RWPE2 (cell line): ENCODE measurements around the gene CDKN2AIPNL.
A peak's percentile ranks its signal among the peaks of the same experiment; 100 is the strongest.

Source experiments
- ATAC-seq: fragments of 200-7000 bp; cut with Tn5 transposase; 3 replicates; pipeline ENCODE4 v1.9.1; 2021; ENCODE audit warnings: low read depth
- DNase-seq: peaks from one replicate; pipeline ENCODE4 v3.0.0-alpha.2; 2020; ENCODE audit warnings: low spot score
- H3K27ac ChIP-seq: fragments of 450-650 bp; 2 replicates; pipeline ENCODE4 v1.5.1; 2017; ENCODE audit warnings: mild to moderate bottlenecking; ENCODE audit not compliant: poor library complexity, severe bottlenecking
- H3K27me3 ChIP-seq: fragments of 250-450 bp; sonication (Bioruptor Pico); 2 replicates; pipeline ENCODE4 v1.5.1; 2021; ENCODE audit warnings: mild to moderate bottlenecking, moderate library complexity; ENCODE audit not compliant: insufficient read depth, poor library complexity, severe bottlenecking
- H3K36me3 ChIP-seq: fragments of 250-450 bp; sonication (Bioruptor Pico); 2 replicates; pipeline ENCODE4 v1.5.1; 2020; ENCODE audit warnings: low read depth, mild to moderate bottlenecking, moderate library complexity
- H3K4me1 ChIP-seq: fragments of 250-450 bp; sonication (Bioruptor Pico); 2 replicates; pipeline ENCODE4 v1.5.1; 2021; ENCODE audit warnings: mild to moderate bottlenecking, moderate library complexity; ENCODE audit not compliant: insufficient read depth, poor library complexity, severe bottlenecking
- H3K4me3 ChIP-seq: fragments of 250-450 bp; sonication (Bioruptor Pico); 2 replicates; pipeline ENCODE4 v1.5.1; 2021; ENCODE audit warnings: mild to moderate bottlenecking, moderate library complexity; ENCODE audit not compliant: severe bottlenecking
- H3K9me3 ChIP-seq: fragments of 250-450 bp; sonication (Bioruptor Pico); 2 replicates; pipeline ENCODE4 v1.5.1; 2021; ENCODE audit warnings: mild to moderate bottlenecking, moderate library complexity; ENCODE audit not compliant: severe bottlenecking
- CTCF ChIP-seq: fragments of 450-650 bp; IDR thresholded peaks from one replicate; pipeline ENCODE4 v1.5.1; 2017; ENCODE audit warnings: mild to moderate bottlenecking, moderate library complexity; ENCODE audit not compliant: poor library complexity, severe bottlenecking

The CDKN2AIPNL gene

GRCh38 chr5:134370871-134371833 lies 40.5 kb downstream of the CDKN2AIPNL start, which contains the start of gene UBE2B:
UBE2B (plus strand) TSS chr5:134371569; CDS start chr5:134371596, 27 bp downstream.
- Histone ChIP-seq H3K27ac (peak within 1 kb of the TSS; percentile 75), H3K4me1 (peaks cover 21% of the 10 kb centered on the region), H3K36me3 (peaks cover 37% of the 10 kb centered on the region), H3K9me3 (no peaks in the 10 kb centered on the region), H3K4me3 (peak within 1 kb of the TSS; percentile 49), H3K27me3 (no peaks in the 10 kb centered on the region)
- ATAC-seq (peak; percentile 70), DNase-seq (peak; percentile 100)
- no peak for TF ChIP-seq CTCF

- H3K27ac ChIP-seq: peak overlapping the region; percentile 75
- peaks cover 26% of the 10 kb centered on the region for H3K4me1 ChIP-seq
- no peaks in the 10 kb centered on the region for H3K27me3 ChIP-seq
- peaks cover 37% of the 10 kb centered on the region for H3K36me3 ChIP-seq
- no peaks in the 10 kb centered on the region for H3K9me3 ChIP-seq
- peak overlapping the region; percentile 49 for H3K4me3 ChIP-seq
- TF ChIP-seq CTCF: no peak
- DNase-seq (no peak), ATAC-seq (peak; percentile 2; the same call in 2 of the 3 replicates)
Observed at GRCh38 chr5:134370311-134370870, 41.3 kb downstream of the CDKN2AIPNL start.

- TF ChIP-seq CTCF: no peak
- H3K27me3 ChIP-seq: no peaks in the 10 kb centered on the region
- H3K4me1 ChIP-seq: peaks cover 22% of the 10 kb centered on the region
- no peak for DNase-seq
- peaks cover 19% of the 10 kb centered on the region for H3K36me3 ChIP-seq
- no peaks in the 10 kb centered on the region for H3K9me3 ChIP-seq
- no peak for ATAC-seq
- no peak overlapping the region for H3K27ac ChIP-seq
- H3K4me3 ChIP-seq: no peak overlapping the region
Observed at GRCh38 chr5:134365604-134366003, 46.1 kb downstream of the CDKN2AIPNL start.

GRCh38 chr5:134355681-134356080 lies 56.0 kb downstream of the CDKN2AIPNL start:
- DNase-seq (no peak), ATAC-seq (no peak)
- 0 out of 2 replicates have a peak, but pooled peaks cover under 1% of the 10 kb centered on the region for H3K36me3 ChIP-seq
- no peaks in the 10 kb centered on the region for H3K4me1 ChIP-seq
- no peaks in the 10 kb centered on the region for H3K27me3 ChIP-seq
- H3K4me3 ChIP-seq: no peak overlapping the region
- H3K27ac ChIP-seq: no peak overlapping the region
- H3K9me3 ChIP-seq: no peaks in the 10 kb centered on the region
- no peak for TF ChIP-seq CTCF
